Heart left ventricle (tissue), 13 donors: ENCODE measurements around the gene TM4SF20.

ENCODE experiments used
- POLR2A ChIP-seq, 2 donors: fragments of 450-650 bp; IDR thresholded peaks; one replicate each; pipeline ENCODE4 v1.6.1; 2017; ENCODE audit warnings: antibody characterized with exemption in 2 of 2, mild to moderate bottlenecking in 2 of 2, moderate library complexity in 2 of 2
- TF ChIP-seq, protein P1 (sequence below), 12 donors: fragments of 200-600 bp; sonication (generic) in 4 of 12; IDR thresholded peaks; one replicate each; pipeline versions ENCODE4 v1.5.0 to v1.8.0; 2018 to 2022; ENCODE audit warnings: antibody characterized with exemption in 12 of 12, mild to moderate bottlenecking in 5 of 12
- donor health status: ischemic (EF 13 %, LVEDD 7.1; RV severe dilation, severe dysfunction).
- donor health status: DM: no; HTN: yes; CAD: no.
- donor health status: DM: no; HTN: no; CAD: no.
- donor health status: ischemic (EF 25% LVEDD 6.9; RV normal size, moderate dysfunction).
- donor health status: ischemic (EF 25% LVEDD 5.7; RV mildly dilated, moderate dysfunction).
- donor health status: ischemic (EF 35%, LVEDD 5.7; RV mildly dilated, moderate dysfunction).
- donor health status: nonischemic (EF 11% LVEDD 7.7; RV severe dilation, severe dysfunction).
- donor health status: DM: yes; HTN: yes; CAD: no.
- donor health status: PGD.
- donor health status: ischemic (EF 29% LVEDD 5.4; RV normal size, mild dysfunction).
- donor health status: nonischemic (EF 23%, LVEDD 6.1; RV moderate dilation, normal function).

DNA sequence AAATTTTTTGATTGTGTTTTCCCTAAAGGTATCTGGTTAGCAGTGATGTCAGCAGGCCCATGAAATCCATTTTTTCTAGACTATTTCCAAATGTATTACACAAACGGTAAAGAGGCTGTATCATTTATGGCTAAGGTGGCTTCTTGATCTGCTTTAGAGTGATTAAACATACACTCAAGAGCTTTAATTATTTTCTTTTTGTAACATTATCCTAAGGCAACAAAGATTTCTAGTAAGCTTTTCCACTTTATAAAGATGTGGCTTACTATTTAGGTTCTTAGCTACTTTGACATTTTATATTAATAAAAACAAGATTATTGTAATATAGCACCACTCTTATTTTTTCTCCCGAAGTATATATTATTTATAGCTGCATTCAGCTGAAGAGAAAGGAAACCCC, 37.6 kb downstream of the TM4SF20 start:
- TF ChIP-seq, protein P1, sequence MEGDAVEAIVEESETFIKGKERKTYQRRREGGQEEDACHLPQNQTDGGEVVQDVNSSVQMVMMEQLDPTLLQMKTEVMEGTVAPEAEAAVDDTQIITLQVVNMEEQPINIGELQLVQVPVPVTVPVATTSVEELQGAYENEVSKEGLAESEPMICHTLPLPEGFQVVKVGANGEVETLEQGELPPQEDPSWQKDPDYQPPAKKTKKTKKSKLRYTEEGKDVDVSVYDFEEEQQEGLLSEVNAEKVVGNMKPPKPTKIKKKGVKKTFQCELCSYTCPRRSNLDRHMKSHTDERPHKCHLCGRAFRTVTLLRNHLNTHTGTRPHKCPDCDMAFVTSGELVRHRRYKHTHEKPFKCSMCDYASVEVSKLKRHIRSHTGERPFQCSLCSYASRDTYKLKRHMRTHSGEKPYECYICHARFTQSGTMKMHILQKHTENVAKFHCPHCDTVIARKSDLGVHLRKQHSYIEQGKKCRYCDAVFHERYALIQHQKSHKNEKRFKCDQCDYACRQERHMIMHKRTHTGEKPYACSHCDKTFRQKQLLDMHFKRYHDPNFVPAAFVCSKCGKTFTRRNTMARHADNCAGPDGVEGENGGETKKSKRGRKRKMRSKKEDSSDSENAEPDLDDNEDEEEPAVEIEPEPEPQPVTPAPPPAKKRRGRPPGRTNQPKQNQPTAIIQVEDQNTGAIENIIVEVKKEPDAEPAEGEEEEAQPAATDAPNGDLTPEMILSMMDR (IDR thresholded peaks at IDR 0.05): no peak
- no peak for TF ChIP-seq POLR2A (IDR thresholded peaks at IDR 0.05)
